GM18868 (cell line): ENCODE data around the gene KIAA0232.
A peak's percentile ranks its signal among the peaks of the same experiment; 100 is the strongest.

ENCODE experiments used
- ATAC-seq: cut with Tn5 transposase; IDR thresholded peaks from one replicate; pipeline ENCODE4 v1.9.1; 2021; ENCODE audit warnings: mild to moderate bottlenecking, moderate library complexity; ENCODE audit not compliant: unreplicated experiment

Gene KIAA0232

GRCh38 chr4:6847178-6847577 is 64.7 kb downstream of the KIAA0232 start:
- ATAC-seq = no peak

GRCh38 chr4:6848717-6849305 is 66.3 kb downstream of the KIAA0232 start:
- no peak for ATAC-seq

DNA sequence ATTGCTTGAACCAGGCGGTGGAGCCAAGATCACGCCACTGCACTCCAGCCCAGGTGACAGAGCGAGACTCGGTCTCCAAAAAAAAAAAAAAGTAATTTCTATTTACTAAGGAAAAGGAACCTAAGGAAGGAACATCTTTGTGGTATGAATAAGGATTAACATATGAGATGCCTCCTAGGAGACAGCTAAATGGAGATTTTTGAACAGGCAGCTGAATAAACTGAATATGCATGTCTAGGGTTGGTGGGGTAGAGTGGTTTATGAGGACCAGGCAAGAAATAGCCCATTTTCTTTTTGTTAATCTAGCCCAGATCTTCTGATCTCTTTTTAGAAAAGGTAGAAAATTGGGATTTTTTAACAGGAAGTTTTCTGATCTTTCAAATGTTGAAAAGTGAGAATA is 67.2 kb downstream of the KIAA0232 start:
- no peak for ATAC-seq

DNA sequence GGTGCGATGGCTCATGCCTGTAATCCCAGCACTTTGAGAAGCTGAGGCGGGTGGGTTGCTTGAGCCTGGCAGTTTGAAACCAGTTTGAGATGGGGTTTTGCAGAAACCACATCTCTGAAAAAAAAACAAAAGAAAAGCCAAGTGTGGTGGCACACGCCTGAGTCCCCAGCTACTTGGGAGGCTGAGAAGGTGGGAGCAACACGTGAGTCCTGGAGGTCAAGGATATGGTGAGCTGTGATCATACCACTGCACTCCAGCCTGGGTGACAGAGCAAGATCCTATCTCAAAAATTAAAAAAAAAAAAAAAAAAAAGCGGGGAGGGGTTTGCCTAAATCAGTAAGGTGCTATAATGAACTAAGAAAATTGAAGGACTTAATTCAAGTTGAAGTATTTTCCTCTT is 68.9 kb downstream of the KIAA0232 start:
- ATAC-seq = no peak

DNA sequence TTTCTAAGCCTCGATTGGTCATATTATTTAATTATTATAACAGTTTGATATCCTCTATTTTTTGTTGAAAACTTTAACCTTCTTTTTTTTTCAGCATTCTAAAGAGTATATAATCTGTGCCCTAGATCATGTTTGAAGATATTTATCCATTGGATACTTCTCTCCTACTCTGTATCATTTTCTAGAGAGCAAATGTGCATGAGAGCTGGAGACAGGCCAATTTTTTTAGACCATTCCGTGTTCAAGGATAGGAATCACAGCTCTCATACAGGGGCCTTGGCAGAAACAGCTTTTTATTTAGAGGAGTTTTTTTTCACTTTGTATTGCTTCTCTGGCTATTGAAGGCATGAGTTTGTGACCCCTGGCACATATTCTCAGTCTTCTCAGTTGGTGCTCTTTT is 69.4 kb downstream of the KIAA0232 start:
- ATAC-seq = no peak

DNA sequence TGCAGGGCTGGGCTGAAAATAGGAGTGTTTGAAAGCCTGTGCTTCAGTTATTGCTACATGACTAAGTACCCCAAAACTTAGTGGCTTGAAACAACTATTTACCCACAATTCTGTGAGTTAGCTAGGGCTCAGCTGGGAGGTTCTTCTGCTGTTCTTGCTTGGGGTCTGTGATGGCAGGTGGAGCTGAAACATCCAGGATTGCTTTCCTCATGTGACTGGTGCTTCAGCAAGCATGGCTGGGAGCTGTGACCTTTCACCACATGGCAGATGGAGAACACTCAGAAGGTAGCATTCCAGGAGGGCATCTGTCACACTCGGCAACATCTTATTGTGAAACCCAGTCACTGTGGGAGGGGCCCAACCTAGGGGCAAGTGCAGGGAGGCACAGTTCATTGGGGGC is 70.1 kb downstream of the KIAA0232 start:
- no peak for ATAC-seq

DNA sequence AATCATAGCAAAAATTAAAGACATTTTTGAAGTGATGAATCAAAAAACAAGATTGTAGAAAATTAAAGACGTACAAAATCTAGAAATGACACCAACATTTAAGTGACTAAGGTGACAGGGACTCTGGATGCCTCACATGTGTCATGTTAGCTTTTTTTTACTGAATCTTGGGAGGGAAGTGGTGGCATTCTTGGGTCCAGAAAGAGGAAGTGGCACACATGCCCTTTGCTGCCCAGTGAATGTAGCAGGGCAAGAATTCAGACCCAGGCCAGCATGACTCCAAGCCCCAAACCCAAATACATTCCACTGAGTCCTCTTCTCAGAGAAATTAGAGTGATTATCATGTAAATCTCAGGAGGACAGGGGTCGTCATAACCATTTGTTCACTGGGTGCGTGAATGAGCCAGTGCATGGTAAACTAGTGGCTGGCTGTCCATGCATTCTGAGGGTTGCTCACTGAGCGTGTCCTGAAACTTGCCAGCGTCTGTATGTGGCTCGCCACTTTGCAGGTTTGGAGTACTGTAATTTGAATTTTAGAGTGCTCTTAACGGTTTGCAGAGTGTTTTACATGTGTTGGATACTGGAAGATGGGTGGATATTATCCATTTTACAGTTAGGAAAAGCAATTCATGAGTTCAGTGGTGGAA is 71.7 kb downstream of the KIAA0232 start:
- no peak for ATAC-seq

DNA sequence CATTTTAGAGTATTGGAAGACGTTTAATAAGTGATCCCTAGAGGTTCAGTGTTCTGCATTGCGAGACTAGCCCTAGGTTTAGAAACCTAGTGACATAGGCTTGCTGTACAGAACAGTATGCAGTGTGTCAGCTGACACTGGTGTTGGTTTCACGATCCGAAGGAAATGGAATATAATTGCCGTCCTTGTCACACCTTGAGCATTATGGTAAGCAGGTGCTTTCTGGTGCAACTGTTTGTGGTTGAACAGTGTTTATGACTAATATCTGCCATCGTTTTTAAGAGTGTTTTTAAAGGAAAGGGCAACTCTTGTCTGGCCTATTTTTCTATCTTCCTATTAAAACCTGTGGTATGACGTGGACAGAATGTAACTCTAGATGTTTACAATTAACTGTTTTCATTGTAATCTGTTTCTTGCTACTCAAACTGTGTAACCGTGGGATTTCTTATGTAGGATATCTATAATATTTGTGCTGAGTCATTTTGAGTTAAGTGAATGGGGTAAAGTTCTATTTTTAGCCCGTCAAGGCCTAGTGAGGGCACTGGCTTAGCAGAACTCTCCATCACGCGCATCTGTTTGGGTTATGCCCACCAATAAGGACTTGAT is 73.3 kb downstream of the KIAA0232 start:
- peak; percentile 95 for ATAC-seq

DNA sequence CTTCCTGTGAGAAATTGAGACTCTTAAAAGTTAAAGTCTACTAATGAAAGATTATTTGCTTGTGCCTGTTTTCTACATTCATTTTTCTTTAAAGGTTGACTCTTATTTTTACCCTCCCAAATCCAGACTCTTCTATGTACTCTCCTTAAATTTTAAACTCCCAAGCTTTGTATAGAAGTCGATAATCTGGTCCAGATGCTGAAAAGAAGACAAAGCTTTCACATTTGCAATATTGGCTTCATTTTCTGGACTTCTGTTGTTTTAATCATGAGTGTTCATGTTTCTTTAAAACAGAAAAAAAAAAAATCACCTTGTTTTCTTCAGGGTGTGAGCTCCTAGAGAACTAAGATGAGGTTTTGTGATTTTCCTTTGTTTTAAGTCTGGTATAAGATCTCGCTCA is 73.9 kb downstream of the KIAA0232 start:
- ATAC-seq = no peak

GRCh38 chr4:6857009-6857882 is 74.7 kb downstream of the KIAA0232 start:
- no peak for ATAC-seq

DNA sequence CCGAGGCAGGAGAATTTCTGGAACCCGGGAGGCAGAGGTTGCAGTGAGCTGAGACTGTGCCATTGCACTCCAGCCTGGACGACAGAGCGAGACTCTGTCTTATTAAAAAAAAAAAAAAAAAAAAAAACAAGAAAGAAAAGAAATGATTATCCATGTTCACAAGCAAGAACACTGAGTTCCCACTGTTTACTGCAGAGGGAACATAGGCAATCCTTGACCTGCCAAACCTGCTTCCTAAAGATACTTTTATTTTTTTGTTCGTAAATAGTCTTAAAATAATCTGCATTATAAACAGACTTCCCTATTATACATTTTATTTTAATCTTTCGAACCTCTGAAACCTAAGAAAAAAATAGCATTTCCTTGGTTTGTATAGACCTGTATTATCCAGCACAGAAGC is 76.5 kb downstream of the KIAA0232 start:
- no peak for ATAC-seq

DNA sequence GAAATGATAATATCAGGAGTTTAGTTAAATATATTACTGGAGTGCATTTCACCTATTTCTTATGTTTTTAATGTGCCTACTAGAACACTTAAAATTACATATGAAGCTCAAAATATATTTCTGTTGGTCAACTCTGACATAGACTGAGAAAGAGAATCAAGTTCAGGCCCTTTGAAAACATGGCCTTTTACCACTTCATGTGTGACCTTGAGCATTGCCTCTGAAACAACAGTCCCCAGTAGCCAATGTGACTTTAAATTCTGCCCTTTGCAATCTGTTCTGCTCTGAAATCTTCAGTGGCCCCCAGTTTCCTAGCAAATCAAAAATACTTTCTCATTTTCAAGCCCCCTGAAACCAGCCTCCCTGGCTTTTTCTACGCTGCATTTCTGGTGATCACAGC is 77.0 kb downstream of the KIAA0232 start:
- no peak for ATAC-seq

DNA sequence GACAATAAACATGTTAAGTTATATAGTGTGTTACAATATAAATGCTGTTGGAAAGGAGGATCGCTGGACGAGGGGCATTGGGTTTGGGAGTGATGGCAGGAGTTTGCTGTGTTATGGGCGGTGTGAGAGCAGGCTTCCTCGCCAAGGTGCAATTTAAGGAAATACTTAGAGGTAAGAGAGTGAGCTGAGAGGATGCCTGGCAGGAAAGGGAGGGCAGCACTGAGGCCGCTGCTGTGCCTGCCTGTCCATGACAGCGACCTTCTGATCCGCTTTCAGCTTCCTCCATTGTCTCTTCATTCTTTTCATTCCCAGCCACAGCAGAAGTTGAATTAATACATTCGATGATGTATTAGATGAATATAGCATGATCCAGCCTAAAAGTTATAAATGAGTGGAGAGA is 85.9 kb downstream of the KIAA0232 start:
- ATAC-seq = no peak

DNA sequence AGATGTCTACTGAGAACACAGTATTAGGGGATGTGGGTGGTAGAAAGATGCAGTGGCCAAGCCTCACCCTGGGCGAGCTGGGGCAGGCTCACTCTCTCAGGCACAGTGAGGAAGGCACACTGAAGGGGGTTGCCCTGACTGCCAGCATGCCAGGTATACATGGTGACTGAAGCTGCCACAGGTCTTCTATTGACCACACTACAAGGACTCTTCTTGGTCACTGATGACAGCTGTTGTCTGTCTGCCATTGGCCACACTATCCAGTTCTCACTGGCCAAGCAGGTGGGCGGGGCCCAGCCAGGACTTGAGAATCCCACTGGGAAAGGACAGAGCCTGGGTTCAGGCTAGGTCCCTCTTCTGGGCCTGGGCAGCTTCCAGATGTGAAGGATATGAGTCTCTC is 87.4 kb downstream of the KIAA0232 start:
- ATAC-seq = no peak

DNA sequence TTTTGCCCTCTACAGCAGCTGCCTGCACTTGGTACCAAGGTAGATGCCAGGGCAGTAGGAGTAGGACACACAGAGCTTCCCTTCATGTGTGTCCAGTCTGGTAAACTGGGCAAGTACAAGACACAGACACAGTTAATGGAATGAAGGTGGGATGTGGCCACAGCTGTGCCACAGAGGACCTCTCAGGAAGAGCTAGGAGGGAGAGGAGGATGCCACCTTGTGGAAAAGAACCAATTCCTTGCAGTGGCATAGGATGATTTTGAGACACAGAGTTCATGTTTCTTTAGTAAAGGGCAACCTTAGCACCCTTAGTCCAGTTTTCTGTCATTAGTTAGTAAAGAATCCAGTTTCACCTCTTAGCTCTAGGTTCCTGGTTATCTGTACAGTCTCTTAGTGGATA is 90.8 kb downstream of the KIAA0232 start:
- no peak for ATAC-seq

DNA sequence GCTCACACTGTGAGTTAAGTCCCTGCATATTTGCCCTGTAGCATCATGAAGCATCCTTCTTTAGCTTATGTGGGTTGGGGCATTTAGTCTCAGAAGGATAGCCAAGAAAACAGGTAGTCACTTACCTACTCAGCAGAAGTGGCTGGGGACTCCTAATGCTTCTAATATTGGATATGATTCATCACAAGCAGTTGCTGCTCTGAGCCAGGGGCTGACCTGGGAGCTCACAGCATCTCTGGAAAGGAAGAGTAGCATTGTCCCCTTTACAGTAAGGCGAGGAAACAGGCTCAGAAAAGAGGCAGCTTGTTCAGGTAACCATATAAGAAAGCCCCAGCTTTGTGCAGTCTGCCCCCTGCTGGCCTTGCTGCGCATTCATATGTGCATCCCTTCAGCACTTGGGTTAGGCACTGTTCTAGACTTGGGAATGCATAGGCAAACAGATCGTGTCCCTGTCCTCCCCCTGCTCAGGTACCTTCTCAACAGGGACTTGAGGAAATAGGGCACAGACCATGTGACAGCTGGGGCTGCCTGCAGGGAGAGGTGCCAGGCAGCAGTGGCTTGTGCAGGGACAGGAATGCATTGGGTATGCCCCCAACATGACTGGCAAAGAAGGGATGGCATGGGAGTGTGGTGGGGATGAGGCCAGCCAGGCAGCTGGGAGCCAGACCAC is 91.4 kb downstream of the KIAA0232 start:
- ATAC-seq = peak; percentile 72

GRCh38 chr4:6874981-6875380 is 92.5 kb downstream of the KIAA0232 start:
- ATAC-seq = no peak

- ATAC-seq = no peak
These were observed 92.9 kb downstream of the KIAA0232 start for GRCh38 chr4:6875431-6875831.

DNA sequence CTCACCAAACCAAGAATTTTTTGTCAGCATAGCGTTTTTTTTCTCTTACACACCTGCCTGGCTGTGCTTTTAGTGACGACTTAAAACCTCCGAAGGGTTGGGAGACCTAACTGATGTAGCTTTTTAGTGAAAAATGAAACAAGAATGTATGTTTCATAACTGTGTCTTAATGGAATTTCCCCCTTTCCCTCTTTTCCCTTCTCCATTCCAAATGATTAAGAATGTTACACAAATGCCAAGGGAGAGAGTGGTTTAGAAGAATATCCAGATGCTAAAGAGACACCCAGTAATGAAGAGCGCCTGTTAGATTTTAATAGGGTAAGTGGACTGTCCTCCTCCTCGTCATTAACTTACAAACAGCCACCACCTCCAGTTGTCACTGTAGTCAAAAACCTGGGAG is 93.9 kb downstream of the KIAA0232 start:
- no peak for ATAC-seq

- ATAC-seq = no peak
These were observed 94.5 kb downstream of the KIAA0232 start for GRCh38 chr4:6877067-6877466.

GRCh38 chr4:6878451-6879059 is 96.0 kb downstream of the KIAA0232 start:
- ATAC-seq = no peak
